Measurements from ENCODE around the gene SH3GLB1. TPM values are rescaled to one million over a fixed set of nuclear protein-coding genes. Genes with fewer than 3 reads are reported as not detected.

Gene SH3GLB1
- total and polyA plus RNA-seq, 2 of the 13 experiments (the other 11 are each of a cell fraction or from before 2014, with no cell fraction given), result 26.0 to 41.5 TPM

- no peak overlapping the region for H3K4me2 ChIP-seq (ENCODE audit: low read depth, low read length)
- no peak overlapping the region for H2AFZ ChIP-seq (ENCODE audit: low read length)
- no peak overlapping the region for H3K9ac ChIP-seq (ENCODE audit: insufficient read depth, low read depth, low read length)
- no TSS peak for BruUV-seq (replicated peaks)
- DNase-seq (ENCODE audit: low spot score) (no peak), ATAC-seq (no peak), FAIRE-seq (no peak)
- intact Hi-C loops (cut with micrococcal nuclease; ENCODE audit: unreplicated experiment), result no loop called here
- no peaks in the 10 kb centered on the region for H4K20me1 ChIP-seq (ENCODE audit: insufficient read depth, low read length)
- H3K27me3 ChIP-seq (ENCODE audit: control insufficient read depth in 1 of 2, insufficient read depth in 2 of 2, low read length in 2 of 2), result no peaks in the 10 kb centered on the region
- no peaks in the 10 kb centered on the region for H3K36me3 ChIP-seq (replicated peaks in 1 of 2; ENCODE audit: control insufficient read depth in 1 of 2, insufficient read depth in 2 of 2, low read length in 2 of 2)
- in situ Hi-C loops (cut with HindIII; ENCODE audit: extremely low pct_ligation_motif_present, low pct_unique_long_range_greater_than_20kb), result no loop called here
- peaks cover 9% of the 10 kb centered on the region for H3K9me3 ChIP-seq (ENCODE audit: low read length)
- peaks cover 7% of the 10 kb centered on the region for H3K4me1 ChIP-seq (ENCODE audit: insufficient read depth, low read length)
- no peak overlapping the region for H3K27ac ChIP-seq (ENCODE audit: extremely low read length, insufficient read depth, low read length)
- POLR2A ChIA-PET, result no interaction called here
- TF ChIP-seq POLR2G (IDR thresholded peaks at IDR 0.05; ENCODE audit: low read depth, low read length), result no peak
- TF ChIP-seq SAP130 (CRISPR knock-in tag; IDR thresholded peaks at IDR 0.05; ENCODE audit: low read depth), result no peak
- no peak for TF ChIP-seq ZNF703 (CRISPR knock-in tag; IDR thresholded peaks at IDR 0.05; ENCODE audit: borderline replicate concordance)
- CTCF ChIA-PET (ENCODE audit: low intra/inter-chr PET ratio, low total read pairs), result no interaction called here
- H3K4me3 ChIP-seq (replicated peaks in 1 of 3; ENCODE audit: insufficient read depth in 1 of 3, low read depth in 2 of 3, low read length in 3 of 3), result no peak overlapping the region
- WGBS (ENCODE audit: low lambda C conversion rate), result 70% methylated on average over 1 of the region's 1 CpG
- H3K79me2 ChIP-seq (ENCODE audit: insufficient read depth, low read length), result no peaks in the 10 kb centered on the region
Observed at GRCh38 chr1:86764523-86764922, 60.1 kb downstream of the SH3GLB1 start.

- intact Hi-C loops (cut with micrococcal nuclease; ENCODE audit: unreplicated experiment) (no loop called here), in situ Hi-C loops (cut with HindIII; ENCODE audit: extremely low pct_ligation_motif_present, low pct_unique_long_range_greater_than_20kb) (no loop called here)
- no peak for TF ChIP-seq SCMH1 (CRISPR knock-in tag; IDR thresholded peaks at IDR 0.05; ENCODE audit: borderline replicate concordance)
- no peak for TF ChIP-seq ZNF232 (CRISPR knock-in tag; IDR thresholded peaks at IDR 0.05; ENCODE audit: borderline replicate concordance)
- no peak for TF ChIP-seq FOXA3 (CRISPR knock-in tag; IDR thresholded peaks at IDR 0.05)
- no peak for TF ChIP-seq ZNF569 (CRISPR knock-in tag; IDR thresholded peaks at IDR 0.05; ENCODE audit: borderline replicate concordance)
- no peak for TF ChIP-seq AHDC1 (CRISPR knock-in tag; IDR thresholded peaks at IDR 0.05; ENCODE audit: borderline replicate concordance)
- no peak overlapping the region for H3K9ac ChIP-seq (ENCODE audit: insufficient read depth, low read depth, low read length)
- ATAC-seq (no peak), DNase-seq (ENCODE audit: low spot score) (no peak), FAIRE-seq (no peak)
- CTCF ChIA-PET (ENCODE audit: low intra/inter-chr PET ratio, low total read pairs), result no interaction called here
- WGBS (ENCODE audit: low lambda C conversion rate), result 83% methylated on average over 2 of the region's 2 CpGs
- H3K9me3 ChIP-seq (ENCODE audit: low read length), result peaks cover 9% of the 10 kb centered on the region
- no peak overlapping the region for H3K27ac ChIP-seq (ENCODE audit: extremely low read length, insufficient read depth, low read length)
- H3K36me3 ChIP-seq (replicated peaks in 1 of 2; ENCODE audit: control insufficient read depth in 1 of 2, insufficient read depth in 2 of 2, low read length in 2 of 2), result no peaks in the 10 kb centered on the region
- no peaks in the 10 kb centered on the region for H4K20me1 ChIP-seq (ENCODE audit: insufficient read depth, low read length)
- no peak overlapping the region for H3K4me2 ChIP-seq (ENCODE audit: low read depth, low read length)
- no peak overlapping the region for H3K4me3 ChIP-seq (replicated peaks in 1 of 3; ENCODE audit: insufficient read depth in 1 of 3, low read depth in 2 of 3, low read length in 3 of 3)
- H2AFZ ChIP-seq (ENCODE audit: low read length), result no peak overlapping the region
- H3K27me3 ChIP-seq (ENCODE audit: control insufficient read depth in 1 of 2, insufficient read depth in 2 of 2, low read length in 2 of 2), result no peaks in the 10 kb centered on the region
- BruUV-seq (replicated peaks), result no TSS peak
- H3K4me1 ChIP-seq (ENCODE audit: insufficient read depth, low read length), result peaks cover 5% of the 10 kb centered on the region; the same call in 1 of the 2 replicates
- H3K79me2 ChIP-seq (ENCODE audit: insufficient read depth, low read length), result no peaks in the 10 kb centered on the region
- POLR2A ChIA-PET, result no interaction called here
Observed at GRCh38 chr1:86765073-86765472, 60.7 kb downstream of the SH3GLB1 start.
